HG02763 (cell line): Measurements from ENCODE around the gene CREB3L2.

ENCODE experiments used
- ATAC-seq: cut with Tn5 transposase; IDR thresholded peaks from one replicate; pipeline ENCODE4 v1.9.1; 2021; ENCODE audit warnings: mild to moderate bottlenecking, moderate library complexity; ENCODE audit not compliant: unreplicated experiment

The CREB3L2 gene

GRCh38 chr7:137953665-137954470 is 48.0 kb downstream of the CREB3L2 start:
- ATAC-seq, result no peak

DNA sequence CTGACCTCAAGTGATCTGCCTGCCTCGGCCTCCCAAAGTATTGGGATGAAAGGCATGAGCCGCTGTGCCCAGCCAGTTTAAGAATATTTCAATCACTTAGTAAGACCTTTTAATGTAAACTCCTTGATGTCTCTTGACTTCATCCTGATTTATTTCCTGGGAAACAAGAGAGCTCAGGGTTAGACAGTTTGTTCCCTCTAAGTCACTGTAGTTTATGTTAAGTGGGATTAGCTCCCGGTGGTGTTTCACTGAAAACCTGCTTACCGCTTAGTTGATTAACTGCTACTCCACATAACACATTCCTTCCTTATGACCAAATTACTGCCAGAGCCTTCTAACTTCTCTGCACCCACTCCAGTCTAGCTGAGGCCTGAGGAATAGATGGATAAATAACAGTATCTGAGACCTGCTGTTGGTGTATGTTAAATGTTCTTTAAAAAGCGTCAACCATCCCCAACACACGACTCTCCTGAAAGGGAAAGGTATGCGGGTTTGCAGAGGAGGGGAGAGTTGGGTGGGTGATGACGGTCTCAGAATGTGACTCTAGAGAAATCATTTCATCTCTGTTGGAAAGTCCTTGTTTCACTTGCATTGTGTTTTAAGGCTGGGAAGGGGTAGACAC is 48.7 kb downstream of the CREB3L2 start:
- no peak for ATAC-seq

DNA sequence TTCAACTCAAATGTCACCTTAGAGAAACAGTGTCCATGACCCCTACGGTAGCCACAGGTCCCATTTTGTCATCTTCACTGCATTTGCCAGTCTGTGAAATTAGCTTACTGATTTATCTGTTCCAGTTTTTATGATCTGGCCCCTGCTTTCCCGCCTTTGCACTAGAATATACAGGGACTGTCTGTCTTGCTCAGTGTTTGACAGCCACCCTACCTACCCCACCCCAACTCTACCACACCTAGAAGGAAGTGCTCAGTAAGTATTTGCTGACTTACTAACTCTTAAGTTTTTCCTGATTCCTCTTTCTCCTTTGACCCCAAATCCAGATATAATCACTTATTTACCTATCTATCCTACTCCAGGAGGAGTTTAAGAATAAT is 49.5 kb downstream of the CREB3L2 start:
- no peak for ATAC-seq

DNA sequence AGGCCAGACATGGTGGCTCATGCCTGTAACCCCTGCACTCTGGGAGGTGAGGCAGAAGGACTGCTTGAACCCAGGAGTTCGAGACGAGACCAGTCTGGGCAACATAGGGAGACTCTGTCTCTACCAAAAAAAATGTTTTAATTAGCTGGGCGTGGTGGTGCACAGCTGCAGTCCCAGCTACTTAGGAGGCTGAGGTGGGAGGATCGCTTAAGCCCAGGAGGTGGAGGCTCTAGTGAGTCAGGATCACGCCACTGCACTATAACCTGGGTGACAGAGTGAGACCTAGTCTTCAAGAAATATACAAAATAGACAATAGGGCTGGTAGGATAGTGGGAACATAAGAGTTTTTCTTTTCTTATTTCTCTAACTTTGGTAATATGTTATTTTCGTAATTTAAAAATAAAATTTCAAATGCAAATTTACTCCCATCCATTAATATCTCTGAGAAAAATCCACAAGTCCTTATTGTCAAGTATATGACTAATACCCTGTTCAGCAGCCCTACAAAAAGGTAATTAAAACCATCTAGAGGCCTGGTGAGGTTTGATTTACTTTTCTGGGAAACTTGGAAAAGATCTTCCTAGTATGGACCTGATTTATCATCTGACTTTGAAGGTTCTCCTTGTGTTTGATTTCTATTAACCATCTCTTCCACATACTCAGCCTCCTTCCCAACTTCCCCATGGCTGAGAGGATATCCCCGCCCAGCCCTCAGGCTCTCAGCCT is 50.0 kb downstream of the CREB3L2 start:
- ATAC-seq, result no peak

- ATAC-seq, result no peak
Measured at GRCh38 chr7:137950967-137951366, 50.9 kb downstream of the CREB3L2 start.

GRCh38 chr7:137950263-137950621 is 51.6 kb downstream of the CREB3L2 start:
- ATAC-seq, result no peak

DNA sequence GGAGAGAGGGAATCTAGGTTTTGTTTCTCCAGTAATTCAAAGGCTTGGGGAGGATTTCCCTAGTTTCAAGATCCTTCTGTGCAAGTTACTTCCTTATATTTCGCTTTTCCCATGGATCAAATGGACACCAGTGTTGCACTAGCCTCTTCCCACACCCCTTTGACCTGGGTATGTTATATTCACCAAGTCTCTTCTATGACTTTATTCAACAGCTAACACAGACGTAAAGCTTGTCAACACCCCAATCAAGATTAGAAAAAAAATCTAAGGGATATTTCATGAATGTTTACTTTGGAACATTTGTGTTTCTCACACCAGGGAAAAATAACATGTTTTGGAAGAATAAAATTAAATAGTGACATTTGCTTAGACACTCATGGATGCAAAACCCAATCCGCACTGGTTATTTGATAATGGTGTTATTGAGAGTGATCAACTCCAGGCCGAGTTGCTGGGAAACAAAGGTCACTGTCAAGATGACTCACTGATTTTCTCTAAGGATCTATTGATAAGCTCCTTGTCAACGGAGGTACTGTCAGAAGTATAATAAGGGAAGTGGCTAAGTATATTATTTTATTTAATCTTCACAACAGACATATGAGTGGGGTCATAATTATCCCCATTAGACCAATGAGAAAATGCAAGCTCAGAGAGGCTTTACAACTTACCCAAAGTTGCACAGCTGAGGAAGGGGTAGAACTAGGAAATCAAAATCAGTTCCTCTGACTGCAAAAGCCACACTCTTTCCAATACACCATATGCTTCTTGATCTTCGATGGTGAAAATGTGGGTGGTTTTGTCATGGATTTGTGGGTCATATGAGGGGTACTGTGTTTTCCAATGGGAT is 52.2 kb downstream of the CREB3L2 start:
- no peak for ATAC-seq

GRCh38 chr7:137948845-137949330 is 53.0 kb downstream of the CREB3L2 start:
- no peak for ATAC-seq

GRCh38 chr7:137948083-137948844 is 53.6 kb downstream of the CREB3L2 start:
- no peak for ATAC-seq

DNA sequence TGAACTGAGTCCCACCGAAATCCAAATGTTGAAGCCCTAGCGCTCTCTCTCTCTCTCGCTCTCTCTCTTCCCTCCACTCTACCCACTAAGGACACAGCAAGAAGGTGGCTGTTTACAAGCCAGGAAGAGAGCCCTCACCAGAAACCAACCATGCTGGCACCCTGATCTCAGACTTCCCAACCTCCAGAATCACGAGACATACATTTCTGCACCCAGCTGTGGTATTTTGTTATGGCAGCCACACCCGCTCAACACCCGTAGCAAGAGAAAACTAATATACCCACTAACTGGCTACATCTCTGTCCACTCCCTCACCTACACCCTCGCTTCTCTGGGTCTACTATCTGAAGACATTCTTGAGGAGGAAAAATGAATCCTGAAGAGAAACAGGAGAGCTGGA is 54.8 kb downstream of the CREB3L2 start:
- ATAC-seq, result no peak

- ATAC-seq, result no peak
Measured at GRCh38 chr7:137946011-137946410, 55.9 kb downstream of the CREB3L2 start.

- ATAC-seq, result no peak
Measured at GRCh38 chr7:137944168-137944567, 57.7 kb downstream of the CREB3L2 start.

- no peak for ATAC-seq
Measured at GRCh38 chr7:137943132-137943551, 58.7 kb downstream of the CREB3L2 start.

- ATAC-seq, result no peak
Measured at GRCh38 chr7:137942484-137943115, 59.3 kb downstream of the CREB3L2 start.

- no peak for ATAC-seq
Measured at GRCh38 chr7:137940656-137941518, 61.0 kb downstream of the CREB3L2 start.

- no peak for ATAC-seq
Measured at GRCh38 chr7:137940218-137940617, 61.7 kb downstream of the CREB3L2 start.

GRCh38 chr7:137937202-137937560 is 64.7 kb downstream of the CREB3L2 start:
- ATAC-seq, result no peak

DNA sequence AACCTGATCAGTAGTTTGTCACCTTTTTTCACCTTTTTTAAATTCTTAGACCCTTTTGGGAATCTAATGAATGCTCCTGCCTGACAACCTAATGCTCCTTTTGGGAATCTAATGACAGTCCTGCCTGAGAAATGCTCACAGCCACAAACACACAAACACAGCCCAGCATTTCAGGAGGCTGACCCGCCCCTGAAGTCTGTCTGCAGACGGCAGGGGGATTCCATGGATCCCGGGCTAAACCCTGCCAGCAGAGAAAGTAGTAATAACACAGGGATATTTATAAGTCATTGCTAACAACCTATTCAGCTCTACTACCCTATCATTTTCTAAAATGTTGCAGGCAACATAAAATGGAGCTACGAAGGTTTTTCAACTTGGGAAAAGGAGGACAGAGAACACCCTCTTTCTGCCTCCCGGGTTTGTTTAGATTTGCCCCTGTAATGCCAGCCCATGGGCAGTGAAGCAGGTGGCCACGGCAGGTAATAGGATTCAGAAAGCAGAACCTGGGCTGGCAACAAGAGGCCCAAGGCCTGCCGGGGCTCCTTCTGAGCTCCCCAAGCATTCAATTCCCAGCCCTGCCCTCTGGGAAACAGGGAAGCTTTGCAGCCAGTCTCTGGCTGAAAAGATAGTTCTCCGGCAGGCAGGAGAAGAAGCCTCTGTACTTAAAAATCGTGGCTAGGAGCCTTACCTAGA is 65.2 kb downstream of the CREB3L2 start:
- ATAC-seq, result no peak
